HG03520 (cell line): ENCODE results near the gene BCL11B.

Experiments
- ATAC-seq: cut with Tn5 transposase; IDR thresholded peaks from one replicate; pipeline ENCODE4 v1.9.1; 2021; ENCODE audit warnings: mild to moderate bottlenecking, moderate library complexity; ENCODE audit not compliant: unreplicated experiment

The BCL11B gene

DNA sequence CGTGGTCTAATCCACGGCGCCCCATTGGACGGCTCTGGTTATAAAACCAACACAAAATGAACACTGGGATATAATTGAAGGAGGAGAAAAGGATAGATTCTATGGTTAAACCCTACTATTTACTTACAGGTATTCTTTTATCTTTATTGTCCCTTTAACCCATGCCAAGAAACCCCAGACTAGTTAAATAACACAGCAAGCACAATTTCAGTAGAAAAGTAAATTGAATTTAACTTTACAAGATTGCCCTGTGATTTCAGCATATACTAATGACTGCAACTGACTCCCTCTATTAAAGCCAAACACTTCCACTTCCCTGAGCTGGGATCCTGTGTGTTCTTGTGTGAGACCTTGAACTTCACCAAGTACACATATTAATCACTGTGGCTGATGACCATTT, 45.3 kb downstream of the BCL11B start:
- no peak for ATAC-seq

DNA sequence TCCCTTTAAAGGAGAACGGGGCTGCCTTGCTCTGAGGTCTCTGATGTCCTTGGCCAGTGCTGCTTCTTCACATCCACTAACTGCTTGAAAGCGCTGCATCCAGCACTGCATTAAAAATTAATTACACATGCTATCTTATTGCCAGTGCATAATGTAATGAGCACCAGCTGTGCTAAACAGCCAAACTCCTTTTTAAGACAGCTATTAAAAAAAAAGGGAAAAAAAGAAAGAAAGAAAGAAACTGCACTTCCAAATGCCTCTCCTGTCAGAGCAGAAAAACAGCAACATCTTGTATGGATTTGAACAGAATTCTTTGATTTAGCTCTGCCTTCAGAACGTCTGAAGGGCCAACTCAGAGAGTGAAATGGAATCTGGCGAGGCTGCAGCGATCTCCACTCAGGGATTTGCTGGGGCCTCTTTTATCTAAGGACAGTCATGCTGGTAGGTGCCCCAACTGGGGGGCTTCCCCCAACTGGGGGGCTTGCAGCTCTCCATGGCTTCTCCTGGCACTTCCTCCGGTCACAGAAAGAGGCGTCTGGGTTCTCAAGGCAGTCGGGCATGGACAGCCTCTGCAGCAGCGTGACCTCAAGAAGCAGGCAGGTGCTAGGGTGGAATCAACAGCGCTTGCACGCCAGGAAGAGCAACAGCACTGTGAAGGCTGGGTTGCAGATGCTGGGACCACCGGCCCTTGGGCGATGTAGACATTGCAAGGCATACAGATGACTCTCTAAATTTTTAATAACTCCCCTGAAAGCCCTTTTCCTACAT, 46.4 kb downstream of the BCL11B start:
- ATAC-seq = no peak

DNA sequence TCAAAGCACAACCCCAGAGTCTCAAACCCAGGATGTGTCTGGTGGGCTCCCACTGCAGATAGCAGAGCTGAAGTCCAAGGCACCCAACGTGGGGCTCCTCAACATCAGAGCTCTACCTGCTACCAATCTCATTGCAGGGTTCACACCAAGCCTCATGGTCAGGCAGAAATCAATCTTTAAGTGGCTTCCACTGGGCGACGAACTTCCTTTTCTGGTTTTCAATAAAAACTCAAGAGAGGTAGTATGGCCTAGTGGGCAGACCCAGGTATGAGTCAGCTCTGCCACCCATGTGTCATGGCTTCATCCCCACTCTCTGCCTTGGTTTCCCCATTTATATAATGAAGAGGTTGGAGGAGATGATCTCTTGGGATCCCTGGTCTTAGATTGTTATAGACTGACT, 47.0 kb downstream of the BCL11B start:
- no peak for ATAC-seq

DNA sequence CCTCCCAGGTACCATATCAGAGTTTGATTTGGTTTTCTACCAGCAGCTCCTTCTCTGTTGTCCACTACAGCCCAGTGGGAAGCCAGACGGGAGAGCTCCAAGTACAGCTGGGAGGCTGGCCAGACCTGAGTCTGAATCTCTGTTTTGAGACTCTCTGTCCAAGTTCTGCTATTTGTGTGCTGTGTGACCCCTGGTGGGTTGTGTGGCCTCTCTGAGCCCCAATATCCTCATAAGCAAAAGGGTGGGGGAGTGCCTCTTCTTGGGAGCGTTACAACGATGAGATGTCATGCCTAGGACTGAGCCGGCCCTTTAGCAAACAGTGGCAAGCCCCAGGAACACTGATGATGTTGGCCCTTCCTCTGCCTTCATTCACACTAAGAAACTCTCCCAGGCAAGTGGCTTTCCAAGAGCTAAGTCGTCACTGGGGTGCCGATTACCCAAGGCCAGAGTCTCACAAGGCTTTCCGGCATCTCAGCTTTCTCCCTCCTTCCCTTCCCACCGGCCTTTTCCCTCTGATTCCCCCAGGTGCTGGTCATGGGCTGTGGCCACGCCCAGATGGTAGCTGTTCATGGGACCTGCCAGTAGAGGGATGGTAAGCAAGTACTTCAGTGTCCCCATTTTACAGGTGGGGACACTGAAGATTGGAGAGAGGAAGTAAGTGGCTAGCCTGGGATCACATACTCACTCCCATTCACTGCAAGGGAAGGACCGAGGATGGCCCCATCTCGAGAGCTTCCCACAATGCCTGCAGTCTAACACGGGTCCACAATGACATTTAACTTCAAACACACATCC, 47.7 kb downstream of the BCL11B start:
- ATAC-seq = no peak

DNA sequence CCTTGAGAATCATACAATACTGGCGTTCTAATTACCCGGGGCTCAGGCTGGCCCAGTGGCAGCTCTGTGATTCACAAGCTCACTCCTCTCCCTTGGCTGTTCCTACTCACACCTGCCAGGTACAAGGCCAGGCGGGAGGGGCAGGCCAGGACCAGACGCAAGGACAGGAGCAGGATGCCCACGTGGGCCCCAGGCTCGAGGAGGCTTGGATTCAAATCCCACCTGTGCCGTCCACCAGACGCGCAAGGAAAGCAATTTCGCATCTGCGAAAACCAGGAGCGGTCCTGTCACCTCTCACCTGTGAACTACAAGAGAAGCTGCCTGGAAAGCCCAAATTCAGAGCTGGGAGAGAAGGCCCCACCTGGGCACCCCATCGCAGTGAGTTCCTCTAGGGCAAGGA, 50.6 kb downstream of the BCL11B start:
- no peak for ATAC-seq

DNA sequence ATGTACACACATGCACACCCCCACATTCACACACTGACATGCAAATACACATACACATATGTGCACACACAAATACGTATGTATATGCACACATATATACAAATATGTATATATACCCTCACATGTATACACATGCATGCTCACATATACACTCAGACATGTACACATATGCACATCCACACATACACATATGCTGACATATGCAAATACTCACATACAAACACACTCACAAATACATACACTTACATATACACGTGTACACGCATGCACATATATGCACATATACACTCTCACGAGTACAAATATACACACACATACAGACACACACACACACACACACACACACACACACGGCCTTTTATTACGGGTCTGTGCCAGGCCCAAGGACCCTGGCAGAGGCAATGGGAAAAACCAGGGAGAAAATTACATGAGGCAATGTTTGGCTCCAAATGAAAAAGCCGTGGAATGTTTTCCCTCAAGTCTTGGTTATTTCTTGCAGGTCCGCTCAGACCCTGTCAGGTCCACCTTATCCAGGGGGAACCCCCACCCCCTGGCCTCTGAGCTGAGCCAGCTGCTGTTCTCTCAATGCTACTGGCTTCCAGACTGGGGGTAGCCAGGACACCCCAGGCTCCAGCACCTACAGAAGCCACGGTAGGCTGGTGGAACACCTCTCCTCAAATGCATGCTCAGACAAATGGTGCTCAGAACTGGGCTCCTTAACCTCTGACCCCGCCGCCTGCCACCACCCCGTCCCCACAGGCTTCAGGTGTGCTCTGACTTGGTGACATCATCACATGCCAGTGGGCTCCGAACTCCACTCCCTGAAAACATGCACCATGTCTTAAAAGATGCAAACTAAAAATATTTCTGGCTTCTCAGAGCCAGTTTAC, 54.7 kb downstream of the BCL11B start:
- no peak for ATAC-seq

DNA sequence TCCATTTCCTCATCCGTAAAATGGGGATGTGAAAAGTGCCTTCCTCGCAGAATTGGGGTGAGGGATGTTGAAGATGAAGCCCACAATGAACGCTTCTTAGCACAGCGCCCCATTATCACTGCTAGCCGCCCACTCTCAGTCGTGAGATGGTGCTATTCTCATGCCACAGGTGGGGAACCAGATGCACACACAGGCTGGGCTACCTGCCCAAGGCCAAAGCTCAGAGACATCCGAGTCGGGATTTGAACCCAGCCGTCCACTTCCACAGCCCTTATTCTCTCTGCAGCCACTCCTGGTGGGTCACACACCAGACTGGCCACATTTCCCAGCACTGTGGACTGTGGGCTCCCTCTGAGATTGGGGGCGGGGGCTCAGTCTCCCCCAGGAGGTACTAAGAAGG, 55.8 kb downstream of the BCL11B start:
- ATAC-seq = no peak

DNA sequence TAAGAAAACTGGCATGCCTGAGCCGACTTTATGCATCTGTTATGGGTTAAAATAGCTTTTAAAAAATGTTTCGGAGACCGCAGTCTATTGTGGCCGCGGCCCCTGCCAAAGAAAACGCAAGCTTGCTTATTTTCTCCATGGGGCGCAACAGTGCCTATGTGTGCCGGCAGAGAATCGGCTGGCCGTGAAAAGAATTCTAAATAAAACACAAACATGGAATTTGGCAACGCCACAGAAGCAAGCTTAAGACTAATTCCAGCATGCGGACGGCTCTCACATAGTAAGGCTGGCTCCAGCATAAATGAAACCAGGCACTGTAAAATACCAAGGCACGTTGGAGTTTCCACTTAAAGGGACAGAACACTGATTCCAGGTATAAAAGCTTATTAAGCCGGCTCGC, 56.7 kb downstream of the BCL11B start:
- no peak for ATAC-seq

DNA sequence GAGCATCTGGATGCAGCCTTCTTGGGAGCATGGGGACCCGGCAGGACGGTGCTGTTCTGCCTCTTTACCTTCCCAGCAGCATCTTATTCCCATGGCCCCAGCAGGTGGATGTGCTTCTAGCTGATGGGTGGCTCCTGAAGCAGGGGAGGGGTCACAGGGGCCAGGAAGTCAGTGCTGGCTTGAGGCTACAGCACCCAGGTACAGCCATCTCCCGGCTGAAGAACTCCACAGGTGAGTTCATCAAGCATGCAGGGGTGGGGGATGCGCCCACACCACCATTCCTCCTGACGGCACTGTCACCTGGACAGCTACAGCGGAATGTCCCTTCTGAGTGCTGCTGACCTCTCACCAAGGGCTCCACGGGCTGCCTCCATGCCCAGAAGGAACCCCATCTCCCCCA, 57.3 kb downstream of the BCL11B start:
- ATAC-seq = no peak

DNA sequence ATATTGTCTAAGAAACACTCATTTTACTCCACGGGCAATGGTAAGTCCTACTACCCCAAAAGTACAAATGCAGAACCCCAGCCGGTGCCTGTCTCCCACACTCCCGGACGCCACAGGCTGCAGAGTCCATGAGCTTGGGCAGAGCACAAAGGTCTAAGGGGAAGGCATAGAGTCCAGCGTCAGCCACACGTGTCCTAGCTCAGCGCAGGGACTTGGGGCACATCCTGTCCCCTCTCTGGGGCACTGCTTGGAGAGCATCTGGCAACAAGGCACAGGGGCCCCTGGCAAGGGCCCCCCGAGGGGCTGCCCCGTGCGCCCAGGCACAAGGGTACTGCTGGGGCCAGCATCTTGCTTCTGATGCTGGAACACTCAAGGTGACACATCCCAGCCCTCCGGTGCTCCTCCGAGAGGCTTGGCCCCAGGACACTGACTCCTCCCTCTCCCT, 58.4 kb downstream of the BCL11B start:
- no peak for ATAC-seq

DNA sequence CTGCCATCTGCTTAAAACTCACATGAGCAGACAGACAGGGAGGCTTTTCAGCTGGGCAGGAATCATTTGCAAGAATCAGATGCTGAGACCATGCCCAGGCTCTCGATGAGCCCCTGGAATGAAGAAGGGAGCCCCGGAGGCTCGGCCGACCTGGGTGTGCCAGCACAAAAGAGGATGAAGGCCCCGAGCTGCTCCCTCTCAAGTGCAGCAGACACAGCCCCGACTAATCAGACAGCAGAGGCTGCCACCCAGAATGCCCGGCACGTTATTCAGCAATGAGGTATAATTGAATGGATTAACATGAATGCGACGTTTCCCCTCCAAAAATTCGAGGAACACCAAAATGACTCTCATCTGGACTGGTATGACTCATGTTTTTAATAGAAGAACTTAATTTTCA, 58.9 kb downstream of the BCL11B start:
- ATAC-seq = no peak

DNA sequence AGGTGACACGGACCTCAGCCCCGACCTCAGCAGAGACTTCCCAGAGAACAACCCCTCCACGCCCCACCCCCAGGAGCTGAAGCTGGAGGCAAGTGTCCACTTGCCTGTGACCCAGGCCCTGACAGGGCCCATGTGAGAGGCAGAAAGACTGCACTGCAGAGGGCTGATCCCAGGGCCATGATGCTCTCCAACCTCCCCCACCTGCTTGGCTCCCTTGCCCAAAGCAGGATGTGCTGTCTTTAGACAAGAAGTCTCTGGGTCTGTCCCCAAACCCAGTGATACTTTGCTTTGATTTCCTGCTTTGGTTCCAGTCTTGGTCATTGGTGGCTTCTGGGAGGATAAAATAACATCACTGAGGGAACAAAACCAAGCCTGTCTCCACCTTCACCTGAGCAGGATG, 59.4 kb downstream of the BCL11B start:
- no peak for ATAC-seq

DNA sequence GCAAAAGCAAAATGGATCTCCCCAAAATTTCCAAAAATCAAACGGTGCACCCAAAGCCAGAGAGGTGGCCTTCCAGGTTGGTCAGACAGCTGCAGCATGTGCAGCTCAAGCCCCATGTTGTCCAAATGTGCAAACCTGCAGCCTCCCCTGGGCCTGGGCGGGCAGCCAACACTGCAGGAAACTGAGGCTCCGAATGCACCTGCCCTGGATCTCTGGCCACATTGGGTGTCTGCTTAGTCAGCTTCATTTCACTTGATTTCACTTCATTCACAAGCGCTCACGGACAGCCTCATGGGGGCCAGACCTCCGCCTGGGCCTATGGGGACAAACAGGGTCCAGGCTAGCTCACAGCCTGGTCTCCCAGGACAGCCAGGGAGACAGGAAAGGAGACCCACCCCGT, 59.8 kb downstream of the BCL11B start:
- no peak for ATAC-seq

DNA sequence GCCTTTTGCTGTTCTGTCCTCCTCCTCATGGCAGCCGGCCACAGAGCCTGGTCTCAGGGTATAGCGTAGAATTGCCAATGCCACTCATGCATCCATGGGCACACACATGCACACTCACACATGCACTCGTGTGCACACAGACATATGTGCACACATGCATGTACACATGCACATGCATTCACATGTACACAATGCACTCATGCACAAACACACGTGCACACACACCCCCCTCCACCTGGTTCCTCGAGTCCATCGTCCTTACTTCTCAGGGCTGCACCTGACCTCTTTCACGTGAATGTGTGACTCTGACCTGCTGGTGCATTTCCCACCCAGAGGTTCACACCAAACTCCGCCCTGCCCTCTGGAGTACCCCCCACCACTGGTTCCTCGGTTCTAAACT, 60.6 kb downstream of the BCL11B start:
- ATAC-seq = no peak

DNA sequence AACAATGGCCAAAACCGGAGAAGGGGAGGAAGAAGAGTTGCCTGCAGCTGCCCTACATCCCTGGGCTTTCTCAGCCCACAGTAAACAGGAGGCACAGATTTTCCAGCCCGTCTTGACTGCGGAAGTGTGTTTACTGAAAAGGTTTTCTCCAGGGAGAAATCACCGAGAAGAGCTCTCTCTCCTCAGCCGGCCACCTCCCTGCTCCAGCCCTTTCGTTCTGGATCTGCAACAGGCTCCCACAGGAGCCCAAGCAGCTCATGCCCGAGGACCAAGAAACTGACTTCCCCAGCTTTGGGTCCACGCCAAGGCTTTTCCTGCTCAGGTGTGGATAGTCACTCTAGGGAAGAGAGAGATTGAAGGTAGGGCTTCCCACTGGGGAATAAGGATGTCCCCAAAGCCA, 61.7 kb downstream of the BCL11B start:
- ATAC-seq = no peak

DNA sequence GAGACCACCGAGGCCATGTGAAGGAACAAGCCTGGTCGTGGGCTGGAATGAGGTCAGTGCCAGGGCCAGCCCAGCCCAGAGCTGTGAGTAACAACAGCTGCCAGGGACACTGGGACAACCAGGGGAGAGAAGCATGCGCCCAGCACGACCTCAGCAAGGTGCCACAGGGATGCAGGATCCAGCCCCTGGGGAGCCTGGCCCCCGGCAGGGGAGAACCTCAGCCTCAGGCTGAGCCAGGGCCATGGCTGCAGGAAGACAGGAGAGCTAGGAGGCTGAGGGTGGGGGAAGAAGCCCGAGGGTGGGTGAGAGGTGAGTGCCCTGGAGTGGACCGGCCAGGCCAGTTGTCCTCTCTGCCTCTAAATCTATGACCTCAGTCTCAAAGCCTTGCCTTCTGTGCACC, 62.6 kb downstream of the BCL11B start:
- ATAC-seq = no peak

DNA sequence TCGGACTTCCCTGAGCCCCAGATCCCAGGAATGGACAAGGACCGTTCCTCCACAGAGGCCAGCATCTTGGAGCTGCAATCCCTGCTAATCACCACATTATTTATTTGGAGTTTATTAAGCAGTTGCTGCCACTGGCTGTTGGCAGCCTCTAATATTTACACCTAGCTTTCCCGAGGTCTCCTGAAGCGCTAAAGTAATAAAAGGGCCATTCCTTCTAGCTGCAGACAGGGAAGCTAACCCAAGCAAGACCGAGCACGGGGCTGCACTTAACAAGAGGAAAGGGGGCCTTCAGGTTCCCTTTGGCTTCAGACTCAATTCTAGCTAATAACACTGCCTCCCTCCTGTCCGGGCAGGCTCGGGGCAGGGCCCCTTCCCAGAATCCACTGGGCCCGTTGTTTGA, 63.7 kb downstream of the BCL11B start:
- no peak for ATAC-seq

DNA sequence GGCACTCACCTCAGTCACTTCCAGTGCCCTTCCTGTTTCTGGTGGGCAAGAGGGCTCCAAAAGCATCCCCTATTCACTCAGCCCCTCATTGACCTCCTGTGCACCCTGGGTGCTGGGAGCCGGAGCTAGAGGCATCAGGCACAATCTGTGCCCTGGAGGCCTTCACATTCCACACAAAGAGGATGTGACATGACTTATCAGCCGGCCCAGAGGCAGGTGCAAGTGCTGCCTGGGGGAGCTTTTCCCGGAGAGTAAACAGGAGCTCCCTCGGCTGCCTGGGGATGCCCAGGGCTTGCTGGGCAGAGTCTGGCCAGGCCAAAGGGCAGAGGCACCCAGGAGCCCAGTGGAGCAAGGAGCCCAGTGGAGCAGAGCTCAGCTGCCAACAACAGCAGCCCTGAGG, 64.5 kb downstream of the BCL11B start:
- no peak for ATAC-seq

DNA sequence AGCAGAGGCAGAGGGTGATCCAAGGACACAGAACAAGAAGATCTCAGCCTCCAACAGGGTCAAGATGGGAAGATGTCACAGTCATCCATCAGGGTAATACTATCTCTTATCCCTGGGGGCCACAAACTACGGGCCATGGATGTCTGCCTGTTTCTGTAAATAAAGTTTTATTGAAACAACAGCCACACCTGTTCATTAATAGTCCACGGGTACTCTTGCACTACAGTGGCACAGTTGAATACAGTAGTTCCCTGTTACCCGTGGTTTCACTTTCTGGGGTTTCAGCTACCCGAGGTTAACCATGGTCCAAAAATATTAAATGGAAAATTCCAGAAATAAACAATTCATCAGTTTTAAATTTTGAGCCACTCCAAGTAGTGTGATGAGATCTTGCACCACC, 65.9 kb downstream of the BCL11B start:
- no peak for ATAC-seq

DNA sequence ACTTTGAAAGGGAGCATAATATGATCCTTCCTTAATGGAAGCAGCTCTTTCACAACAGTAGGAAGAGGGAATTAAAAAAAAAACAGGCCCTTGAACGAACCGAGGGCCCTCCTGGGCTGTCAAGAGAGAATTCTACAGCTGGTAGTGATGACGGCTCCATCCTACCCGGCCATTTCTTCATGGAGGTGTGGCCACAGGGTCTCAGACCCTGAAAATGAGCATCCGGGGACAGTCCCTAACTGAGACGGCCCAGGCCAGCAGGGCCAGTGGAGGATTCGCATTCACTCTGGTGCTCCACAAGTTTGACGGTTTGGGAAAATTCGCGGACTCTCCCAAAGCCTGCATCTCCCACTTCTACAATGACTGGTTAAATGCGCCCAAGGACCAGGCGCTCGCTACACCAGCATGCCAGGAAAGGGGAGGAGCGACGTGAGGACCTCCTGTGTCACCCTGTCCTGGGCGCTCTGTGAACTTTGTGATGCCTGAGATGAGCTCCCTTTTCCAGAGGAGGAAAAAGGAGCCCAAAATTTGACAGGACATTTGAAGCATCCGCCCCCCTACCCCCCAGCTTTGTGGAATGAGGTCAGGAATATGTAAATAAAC, 66.8 kb downstream of the BCL11B start:
- ATAC-seq = no peak

DNA sequence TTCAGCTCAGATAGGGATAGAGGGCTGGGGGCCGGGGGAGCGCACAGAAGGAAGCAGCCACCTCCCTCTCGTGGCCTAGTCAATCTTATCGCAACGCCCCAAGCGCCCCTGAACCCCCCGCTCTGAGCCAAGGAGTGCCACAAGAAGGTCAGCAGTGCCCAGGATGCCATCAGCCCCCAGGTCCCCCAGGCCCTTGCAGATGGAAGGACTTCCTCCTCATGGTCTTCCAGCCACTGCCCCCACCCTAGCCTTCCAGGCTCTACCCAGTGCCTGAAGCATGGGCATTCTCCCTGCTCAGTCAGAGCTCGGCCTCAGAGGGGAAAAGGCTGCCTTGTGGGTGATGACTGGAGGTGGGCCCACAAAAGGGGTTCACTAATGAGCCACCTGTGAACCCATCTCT, 68.2 kb downstream of the BCL11B start:
- no peak for ATAC-seq
